Thyroid gland (tissue), 4 donors: Measurements from ENCODE around the gene RAB38. TPM values are rescaled to one million over a fixed set of nuclear protein-coding genes. Genes with fewer than 3 reads are reported as not detected.

ENCODE experiments used
- DNase-seq, 2 donors: peaks; one replicate each; pipeline ENCODE4 v3.0.0-alpha.2; 2019
- H3K27ac ChIP-seq, 3 donors: fragments of 200-600 bp; sonication (generic); 1 replicate in 2 of 3; 2 replicates in 1 of 3; pipeline ENCODE4 v1.5.1; 2016 to 2019; ENCODE audit warnings: mild to moderate bottlenecking in 1 of 3, moderate library complexity in 1 of 3
- H3K27me3 ChIP-seq: fragments of 200-600 bp; sonication (generic); one replicate; pipeline ENCODE4 v1.5.1; 2019
- H3K36me3 ChIP-seq, 2 donors: fragments of 200-600 bp; sonication (generic); one replicate each; pipeline ENCODE4 v1.5.1; 2016 to 2019
- H3K4me1 ChIP-seq, 2 donors: fragments of 200-600 bp; sonication (generic); one replicate each; pipeline ENCODE4 v1.5.1; 2017 to 2019
- H3K4me3 ChIP-seq, 3 donors: fragments of 200-600 bp; sonication (generic); replicated peaks in 1 of 3; 1 replicate in 2 of 3; 2 replicates in 1 of 3; pipeline ENCODE4 v1.5.1; 2016; ENCODE audit warnings: mild to moderate bottlenecking in 1 of 3
- H3K9me3 ChIP-seq: fragments of 200-600 bp; sonication (generic); one replicate; pipeline ENCODE4 v1.5.1; 2017
- POLR2A ChIP-seq, 2 donors: fragments of 450-650 bp; IDR thresholded peaks; one replicate each; pipeline ENCODE4 v1.6.1; 2017; ENCODE audit warnings: antibody characterized with exemption in 2 of 2, mild to moderate bottlenecking in 2 of 2, moderate library complexity in 1 of 2
- WGBS, 2 donors: methylation state at CpG; one replicate each; pipeline ENCODE4 v1.1.5; 2017; 5-methylcytosine and 5-hydroxymethylcytosine counted together
- intact Hi-C: fragments of 100-400 bp; cut with DNase I; formaldehyde crosslinking; loops from one replicate; pipeline ENCODE4 v1.15.1; 2023
- total RNA-seq, 4 donors: library from RNA; depleted of rRNA; stranded (reverse); fragments of >200 nt; gene quantifications; one replicate each; pipeline ENCODE4 v1.2.3, GENCODE V29; 2016
- TF ChIP-seq, protein P1 (sequence below), 6 experiments: fragments of 200-600 bp in 3 of 6; fragments of 450-650 bp in 3 of 6; sonication (generic) in 3 of 6; IDR thresholded peaks; one replicate each; pipeline ENCODE4 v1.5.1; 2016 to 2019; ENCODE audit warnings: antibody characterized with exemption in 6 of 6, mild to moderate bottlenecking in 2 of 6, inconsistent platforms in 1 of 6, moderate library complexity in 1 of 6

Gene RAB38
- total RNA-seq, 4 donors from 2014 or later: 5.6 to 12.9 (median 9.0) TPM

DNA sequence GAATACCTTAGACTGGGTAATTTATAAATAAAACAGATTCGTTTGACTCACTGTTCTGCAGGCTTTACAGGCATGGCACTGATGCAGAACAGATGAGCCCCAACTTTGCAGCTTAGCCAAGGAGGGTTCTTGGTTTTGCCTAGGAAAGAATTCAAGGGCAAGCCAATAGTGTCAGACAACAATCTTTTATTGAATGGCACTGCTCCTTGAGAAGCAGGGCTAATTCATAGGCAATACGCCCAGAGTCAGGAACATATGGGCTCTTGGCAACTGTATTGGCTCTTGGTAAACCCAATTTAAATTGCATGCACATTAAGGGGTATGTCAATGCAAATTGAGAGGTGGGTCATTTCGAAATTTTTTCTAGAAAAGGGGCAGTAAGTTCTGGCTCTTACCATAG is 87.9 kb downstream of the RAB38 start:
- no peaks in the 10 kb centered on the region for H3K4me1 ChIP-seq
- TF ChIP-seq, protein P1, sequence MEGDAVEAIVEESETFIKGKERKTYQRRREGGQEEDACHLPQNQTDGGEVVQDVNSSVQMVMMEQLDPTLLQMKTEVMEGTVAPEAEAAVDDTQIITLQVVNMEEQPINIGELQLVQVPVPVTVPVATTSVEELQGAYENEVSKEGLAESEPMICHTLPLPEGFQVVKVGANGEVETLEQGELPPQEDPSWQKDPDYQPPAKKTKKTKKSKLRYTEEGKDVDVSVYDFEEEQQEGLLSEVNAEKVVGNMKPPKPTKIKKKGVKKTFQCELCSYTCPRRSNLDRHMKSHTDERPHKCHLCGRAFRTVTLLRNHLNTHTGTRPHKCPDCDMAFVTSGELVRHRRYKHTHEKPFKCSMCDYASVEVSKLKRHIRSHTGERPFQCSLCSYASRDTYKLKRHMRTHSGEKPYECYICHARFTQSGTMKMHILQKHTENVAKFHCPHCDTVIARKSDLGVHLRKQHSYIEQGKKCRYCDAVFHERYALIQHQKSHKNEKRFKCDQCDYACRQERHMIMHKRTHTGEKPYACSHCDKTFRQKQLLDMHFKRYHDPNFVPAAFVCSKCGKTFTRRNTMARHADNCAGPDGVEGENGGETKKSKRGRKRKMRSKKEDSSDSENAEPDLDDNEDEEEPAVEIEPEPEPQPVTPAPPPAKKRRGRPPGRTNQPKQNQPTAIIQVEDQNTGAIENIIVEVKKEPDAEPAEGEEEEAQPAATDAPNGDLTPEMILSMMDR (IDR thresholded peaks at IDR 0.05): no peak
- TF ChIP-seq POLR2A (IDR thresholded peaks at IDR 0.05): no peak
- no peak for DNase-seq
- H3K4me3 ChIP-seq: no peak overlapping the region
- H3K27ac ChIP-seq: no peak overlapping the region
- WGBS, 2 donors: 86 to 89% methylated on average over 3 of the region's 3 CpGs
- H3K36me3 ChIP-seq: no peaks in the 10 kb centered on the region
- no peaks in the 10 kb centered on the region for H3K27me3 ChIP-seq
- intact Hi-C loops: no loop called here
- no peaks in the 10 kb centered on the region for H3K9me3 ChIP-seq

DNA sequence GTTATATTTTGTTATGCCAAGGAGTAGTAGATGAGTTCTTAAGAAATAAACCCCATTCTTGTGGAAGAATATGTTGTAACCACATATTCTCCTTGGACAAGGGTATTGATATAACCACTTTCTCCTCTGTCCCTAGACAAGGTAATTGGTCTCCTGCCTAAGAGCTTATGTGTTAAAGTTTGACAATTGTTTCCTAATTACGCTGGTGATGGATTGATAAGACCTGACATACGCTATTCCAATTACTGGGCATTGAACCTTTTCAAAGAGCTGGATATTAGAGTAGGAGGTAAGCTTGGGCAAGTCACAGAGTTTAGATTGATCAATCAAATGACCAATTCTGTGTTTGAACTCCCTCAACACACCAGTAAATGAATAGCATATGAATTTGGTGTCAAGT is 88.9 kb downstream of the RAB38 start:
- Histone ChIP-seq H3K27ac (no peak overlapping the region), H3K9me3 (no peaks in the 10 kb centered on the region), H3K27me3 (no peaks in the 10 kb centered on the region), H3K4me1 (no peaks in the 10 kb centered on the region), H3K4me3 (no peak overlapping the region), H3K36me3 (no peaks in the 10 kb centered on the region)
- 91 to 95% methylated on average over 2 of the region's 2 CpGs for WGBS, 2 donors
- no peak for DNase-seq
- TF ChIP-seq, protein P1 (IDR thresholded peaks at IDR 0.05): no peak
- TF ChIP-seq POLR2A (IDR thresholded peaks at IDR 0.05): no peak
- intact Hi-C loops: no loop called here

DNA sequence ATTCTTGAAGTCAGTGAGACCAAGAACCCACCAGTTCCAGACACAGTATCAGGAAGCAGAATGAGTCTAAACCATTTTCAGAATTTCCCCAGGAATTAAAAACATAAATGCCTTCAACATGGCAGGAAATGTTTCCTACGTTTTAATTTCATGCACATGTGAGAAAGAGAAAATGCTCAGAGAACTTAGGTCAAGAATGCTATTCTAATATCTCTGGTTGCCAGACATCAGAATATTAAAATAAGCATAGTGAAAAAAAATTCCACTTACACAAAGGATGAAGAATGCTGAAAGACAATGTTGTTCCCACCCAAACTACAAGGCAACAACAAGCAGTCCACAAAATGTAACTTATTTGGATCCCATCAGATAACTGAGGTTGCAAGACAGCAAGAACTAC is 104.8 kb downstream of the RAB38 start:
- Histone ChIP-seq H3K27me3 (no peaks in the 10 kb centered on the region), H3K4me3 (no peak overlapping the region), H3K27ac (no peak overlapping the region), H3K4me1 (no peaks in the 10 kb centered on the region), H3K9me3 (no peaks in the 10 kb centered on the region), H3K36me3 (no peaks in the 10 kb centered on the region)
- TF ChIP-seq, protein P1 (IDR thresholded peaks at IDR 0.05): no peak
- TF ChIP-seq POLR2A (IDR thresholded peaks at IDR 0.05): no peak
- intact Hi-C loops: no loop called here
- DNase-seq: no peak
- 59 to 69% methylated on average over 1 of the region's 1 CpG for WGBS, 2 donors

DNA sequence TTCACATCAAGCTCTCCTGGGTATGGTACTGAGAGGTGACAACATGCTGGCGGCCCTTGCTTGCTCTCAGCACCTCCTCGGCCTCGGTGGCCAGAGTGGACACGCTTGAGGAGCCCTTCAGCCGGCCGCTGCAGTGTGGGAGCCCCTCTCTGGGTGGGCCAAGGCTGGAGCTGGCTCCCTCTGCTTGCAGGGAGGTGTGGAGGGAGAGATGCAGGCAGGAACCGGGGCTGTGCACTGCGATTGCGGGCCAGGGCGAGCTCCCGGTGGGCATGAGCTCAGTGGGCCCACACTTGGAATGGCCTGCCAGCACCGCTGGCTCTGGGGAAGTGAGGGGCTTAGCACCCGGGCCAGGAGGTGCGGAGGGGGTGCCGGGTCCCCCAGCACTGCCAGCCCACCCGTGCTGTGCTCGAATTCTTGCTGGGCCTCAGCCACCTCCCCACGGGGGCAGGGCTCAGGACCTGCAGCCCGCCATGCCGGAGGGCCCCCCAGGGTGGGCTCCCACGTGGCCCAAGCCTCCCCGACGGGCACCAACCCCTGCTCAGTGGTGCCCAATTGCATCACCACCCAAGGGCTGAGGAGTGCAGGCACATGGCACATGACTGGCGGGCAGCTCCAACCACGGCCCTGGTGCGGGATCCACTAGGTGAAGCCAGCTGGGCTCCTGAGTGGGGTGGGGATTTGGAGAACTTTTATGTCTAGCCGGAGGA is 106.2 kb downstream of the RAB38 start:
- Histone ChIP-seq H3K9me3 (no peaks in the 10 kb centered on the region), H3K4me3 (no peak overlapping the region), H3K36me3 (no peaks in the 10 kb centered on the region), H3K27ac (no peak overlapping the region), H3K27me3 (no peaks in the 10 kb centered on the region), H3K4me1 (no peaks in the 10 kb centered on the region)
- intact Hi-C loops: no loop called here
- TF ChIP-seq, protein P1 (IDR thresholded peaks at IDR 0.05): no peak
- TF ChIP-seq POLR2A (IDR thresholded peaks at IDR 0.05): no peak
- DNase-seq: no peak
- 93 to 94% methylated on average over 16 to 26 of the region's 27 CpGs for WGBS, 2 donors

DNA sequence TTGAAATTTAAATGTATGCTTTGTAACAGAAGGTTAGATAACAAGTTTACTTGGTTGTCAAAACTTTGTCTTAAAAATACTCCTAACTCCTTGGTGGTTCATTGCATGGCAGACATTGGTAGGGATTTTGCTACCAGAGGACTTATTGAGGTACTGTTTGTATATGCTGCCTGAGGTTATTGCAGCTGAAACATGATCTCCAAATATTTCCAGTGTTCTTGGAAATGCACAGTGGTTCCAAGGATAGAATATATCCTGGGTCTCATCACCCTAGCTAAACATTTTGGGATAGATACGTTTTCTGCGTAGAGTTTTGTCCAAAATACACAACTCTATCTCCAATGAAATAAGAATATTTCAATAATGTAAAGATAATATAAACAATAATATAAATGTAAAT is 109.2 kb downstream of the RAB38 start:
- TF ChIP-seq, protein P1 (IDR thresholded peaks at IDR 0.05): no peak
- no peak for TF ChIP-seq POLR2A (IDR thresholded peaks at IDR 0.05)
- Histone ChIP-seq H3K9me3 (no peaks in the 10 kb centered on the region), H3K4me1 (no peaks in the 10 kb centered on the region), H3K36me3 (no peaks in the 10 kb centered on the region), H3K4me3 (no peak overlapping the region), H3K27me3 (no peaks in the 10 kb centered on the region), H3K27ac (no peak overlapping the region)
- intact Hi-C loops: no loop called here
- 78 to 82% methylated on average over 2 of the region's 2 CpGs for WGBS, 2 donors
- no peak for DNase-seq
